Islet of Langerhans (tissue), 1 donor: ENCODE measurements around the gene ATP2A1.
"Not testable (repeated sequence)": the region's sequence is repeated elsewhere in the genome, so short reads cannot be mapped to it uniquely, and the experiment has no call there.

ENCODE experiments used
- FAIRE-seq: peaks from one replicate; lab custom pipeline; 2011; peaks lifted over from hg19 to GRCh38; lab: Jason Lieb, UNC

ATP2A1 gene

GRCh38 chr16:28859326-28859725 is 19.0 kb upstream of the ATP2A1 start:
- FAIRE-seq: no peak

- FAIRE-seq: no peak
Observed at GRCh38 chr16:28863929-28864793, 14.1 kb upstream of the ATP2A1 start.

GRCh38 chr16:28865001-28865688 is 13.1 kb upstream of the ATP2A1 start:
- no peak for FAIRE-seq

GRCh38 chr16:28865722-28866453 is 12.4 kb upstream of the ATP2A1 start:
- no peak for FAIRE-seq

- FAIRE-seq: no peak
Observed at GRCh38 chr16:28866454-28866804, 11.9 kb upstream of the ATP2A1 start.

GRCh38 chr16:28867241-28867640 is 11.0 kb upstream of the ATP2A1 start:
- FAIRE-seq: no peak

GRCh38 chr16:28867646-28868045 is 10.6 kb upstream of the ATP2A1 start:
- FAIRE-seq: not testable (repeated sequence)

GRCh38 chr16:28869201-28869600 is 9.1 kb upstream of the ATP2A1 start:
- FAIRE-seq: no peak

- no peak for FAIRE-seq
Observed at GRCh38 chr16:28872952-28873351, 5.3 kb upstream of the ATP2A1 start.

GRCh38 chr16:28873543-28874201 is 4.6 kb upstream of the ATP2A1 start:
- no peak for FAIRE-seq

- no peak for FAIRE-seq
Observed at GRCh38 chr16:28874406-28874805, 3.9 kb upstream of the ATP2A1 start.

GRCh38 chr16:28875134-28876018 is 2.9 kb upstream of the ATP2A1 start:
- no peak for FAIRE-seq

- FAIRE-seq: no peak
Observed at GRCh38 chr16:28876019-28876659, 2.1 kb upstream of the ATP2A1 start.

- FAIRE-seq: no peak
Observed at GRCh38 chr16:28876973-28877654, 1.2 kb upstream of the ATP2A1 start.

- FAIRE-seq: no peak
Observed at GRCh38 chr16:28877655-28878000, 660 bp upstream of the ATP2A1 start.

GRCh38 chr16:28879261-28879840 is 1.1 kb downstream of the ATP2A1 start:
- no peak for FAIRE-seq

GRCh38 chr16:28879841-28880588 is 1.7 kb downstream of the ATP2A1 start:
- no peak for FAIRE-seq

GRCh38 chr16:28880589-28880915 is 2.3 kb downstream of the ATP2A1 start:
- no peak for FAIRE-seq

- FAIRE-seq: no peak
Observed at GRCh38 chr16:28880955-28881354, 2.7 kb downstream of the ATP2A1 start.
